Activated T-cell treated with anti-CD3 and anti-CD28 coated beads, Interleukin-2, amount 50 U/mL, for 24 hours (primary cell): ENCODE data around the gene APOO.
"Not testable (repeated sequence)": the region's sequence is repeated elsewhere in the genome, so short reads cannot be mapped to it uniquely, and the experiment has no call there.

Source experiments
- DNase-seq: peaks from one replicate; pipeline ENCODE4 v3.0.0-alpha.2; 2020
- H3K27ac Mint-ChIP-seq: 2 replicates; pipeline ENCODE4 v1.8.0; 2020; ENCODE audit warnings: mild to moderate bottlenecking, mixed read lengths
- H3K27me3 Mint-ChIP-seq: 2 replicates; pipeline ENCODE4 v1.8.0; 2020; ENCODE audit warnings: mixed read lengths
- H3K36me3 Mint-ChIP-seq: 2 replicates; pipeline ENCODE4 v1.8.0; 2020; ENCODE audit warnings: low read depth, mixed read lengths
- H3K4me1 Mint-ChIP-seq: 2 replicates; pipeline ENCODE4 v1.8.0; 2020; ENCODE audit warnings: low read depth, mixed read lengths
- H3K4me3 Mint-ChIP-seq: 2 replicates; pipeline ENCODE4 v1.8.0; 2020; ENCODE audit warnings: mild to moderate bottlenecking, moderate library complexity, mixed read lengths
- H3K9me3 Mint-ChIP-seq: 2 replicates; pipeline ENCODE4 v1.8.0; 2020; ENCODE audit warnings: mixed read lengths

The APOO gene

DNA sequence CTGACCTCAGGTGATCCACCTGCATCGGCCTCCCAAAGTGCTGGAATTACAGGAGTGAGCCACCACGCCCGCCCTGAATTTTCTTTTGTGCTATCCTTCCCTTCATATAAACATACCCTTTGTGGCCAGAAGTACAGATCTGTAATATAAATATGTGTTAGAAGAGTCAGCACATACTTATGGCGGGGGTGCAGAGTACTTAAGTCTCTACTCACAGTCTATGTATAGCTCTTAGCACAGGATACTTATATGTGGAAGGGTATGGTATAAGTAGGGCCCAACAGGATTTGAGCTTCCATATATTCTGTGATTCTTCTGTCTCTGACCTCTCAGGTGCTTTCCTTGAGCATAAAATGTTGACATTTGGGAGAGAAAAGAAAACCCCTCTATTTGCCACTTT is 18.3 kb upstream of the APOO start:
- Mint-ChIP-seq H3K4me3 (no peak overlapping the region), H3K27me3 (peaks cover 17% of the 10 kb centered on the region), H3K9me3 (no peaks in the 10 kb centered on the region), H3K27ac (no peak overlapping the region), H3K36me3 (no peaks in the 10 kb centered on the region), H3K4me1 (peaks cover 2% of the 10 kb centered on the region)
- DNase-seq, result no peak

DNA sequence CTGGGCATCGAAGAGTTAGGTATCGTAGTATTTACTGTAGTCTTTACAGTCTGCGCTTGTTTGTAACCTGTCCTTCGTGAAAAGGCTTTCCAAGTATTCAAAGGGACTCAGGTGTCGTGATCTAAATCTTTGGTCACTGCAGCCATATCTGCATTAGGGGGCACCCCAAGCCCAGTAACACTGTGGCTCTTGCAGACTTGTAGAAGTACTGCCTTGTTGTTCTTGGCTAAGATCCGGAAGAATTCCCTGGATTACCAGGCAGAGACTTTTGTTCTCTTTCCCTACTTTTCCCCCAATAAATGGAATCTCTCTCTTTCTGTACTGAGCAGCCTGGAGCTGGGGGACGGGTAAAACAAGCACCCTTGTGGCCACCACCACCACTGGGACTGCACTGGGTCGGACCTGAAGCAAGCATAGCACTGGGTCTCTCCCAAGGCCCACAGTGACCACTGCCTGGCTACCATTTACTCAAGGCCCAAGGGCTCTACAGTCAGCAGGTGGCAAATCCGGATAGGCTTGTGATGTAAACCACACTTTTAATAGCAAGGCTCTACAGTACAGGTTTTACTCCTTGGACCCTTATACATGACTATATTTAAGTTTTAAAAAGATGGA is 12.1 kb upstream of the APOO start:
- H3K4me1 Mint-ChIP-seq, result no peaks in the 10 kb centered on the region
- H3K27ac Mint-ChIP-seq, result no peak overlapping the region
- H3K36me3 Mint-ChIP-seq, result no peaks in the 10 kb centered on the region
- no peaks in the 10 kb centered on the region for H3K9me3 Mint-ChIP-seq
- no peak overlapping the region for H3K4me3 Mint-ChIP-seq
- peaks cover 19% of the 10 kb centered on the region for H3K27me3 Mint-ChIP-seq
- DNase-seq, result no peak

DNA sequence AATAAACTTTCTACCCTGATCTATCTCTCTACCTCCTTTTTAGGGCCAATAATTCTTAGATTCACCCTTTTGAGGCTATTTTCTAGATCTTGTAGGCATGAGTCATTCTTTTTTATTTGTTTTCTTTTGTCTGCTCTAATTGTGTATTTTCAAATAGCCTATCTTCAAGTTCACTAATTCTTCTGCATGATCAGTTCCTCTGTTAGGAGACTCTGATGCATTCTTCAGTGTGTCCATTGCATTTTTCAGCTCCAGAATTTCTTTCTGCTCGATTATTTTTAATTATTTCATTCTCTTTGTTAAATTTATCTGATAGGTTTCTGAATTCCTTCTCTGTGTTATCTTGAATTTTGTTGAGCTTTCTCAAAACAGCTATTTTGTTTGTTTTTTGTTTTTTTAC is 11.4 kb upstream of the APOO start:
- DNase-seq, result no peak
- no peaks in the 10 kb centered on the region for H3K4me1 Mint-ChIP-seq
- no peaks in the 10 kb centered on the region for H3K36me3 Mint-ChIP-seq
- peaks cover 19% of the 10 kb centered on the region for H3K27me3 Mint-ChIP-seq
- no peak overlapping the region for H3K27ac Mint-ChIP-seq
- H3K9me3 Mint-ChIP-seq, result no peaks in the 10 kb centered on the region
- no peak overlapping the region for H3K4me3 Mint-ChIP-seq

- no peak overlapping the region for H3K27ac Mint-ChIP-seq
- no peaks in the 10 kb centered on the region for H3K9me3 Mint-ChIP-seq
- no peaks in the 10 kb centered on the region for H3K36me3 Mint-ChIP-seq
- H3K27me3 Mint-ChIP-seq, result peaks cover 12% of the 10 kb centered on the region
- H3K4me3 Mint-ChIP-seq, result no peak overlapping the region
- no peak for DNase-seq
- peaks cover 15% of the 10 kb centered on the region for H3K4me1 Mint-ChIP-seq
These were observed 3.5 kb upstream of the APOO start for GRCh38 chrX:23911126-23911835.

GRCh38 chrX:23908219-23909004 is 674 bp upstream of the APOO start:
- H3K9me3 Mint-ChIP-seq, result no peaks in the 10 kb centered on the region
- H3K36me3 Mint-ChIP-seq, result no peaks in the 10 kb centered on the region
- H3K4me3 Mint-ChIP-seq, result peak overlapping the region; percentile 81
- H3K27me3 Mint-ChIP-seq, result peaks cover 12% of the 10 kb centered on the region
- no peak for DNase-seq
- H3K4me1 Mint-ChIP-seq, result peaks cover 20% of the 10 kb centered on the region
- peak overlapping the region; percentile 92 for H3K27ac Mint-ChIP-seq

- Mint-ChIP-seq H3K4me3 (peak overlapping the region; percentile 81), H3K36me3 (no peaks in the 10 kb centered on the region), H3K27ac (peak overlapping the region; percentile 92), H3K4me1 (peaks cover 20% of the 10 kb centered on the region), H3K9me3 (no peaks in the 10 kb centered on the region), H3K27me3 (peaks cover 8% of the 10 kb centered on the region)
- DNase-seq, result no peak
These were observed 634 bp downstream of the APOO start for GRCh38 chrX:23907111-23907497.

DNA sequence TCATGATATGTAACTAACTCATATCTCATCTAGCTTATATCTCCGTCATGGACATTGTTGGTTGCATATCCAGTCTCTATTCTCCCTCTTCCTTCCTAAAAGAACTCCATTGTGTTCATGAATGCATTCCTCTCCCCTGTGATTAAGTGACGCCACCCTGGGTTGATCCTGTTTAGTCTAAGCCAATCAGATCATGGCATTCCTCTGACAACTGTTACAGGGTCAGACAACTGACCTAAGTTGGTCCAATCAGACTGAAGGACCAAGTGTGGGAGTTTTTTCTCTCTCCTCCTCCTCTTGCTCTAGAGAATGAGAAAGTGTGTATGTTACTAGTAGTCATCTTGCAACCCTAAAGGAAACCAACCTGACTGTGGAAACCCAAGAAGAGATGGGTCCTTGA is 3.6 kb downstream of the APOO start:
- H3K9me3 Mint-ChIP-seq, result no peaks in the 10 kb centered on the region
- H3K36me3 Mint-ChIP-seq, result no peaks in the 10 kb centered on the region
- H3K4me3 Mint-ChIP-seq, result no peak overlapping the region
- DNase-seq, result no peak
- H3K27ac Mint-ChIP-seq, result no peak overlapping the region
- H3K4me1 Mint-ChIP-seq, result peaks cover 20% of the 10 kb centered on the region
- peaks cover 13% of the 10 kb centered on the region for H3K27me3 Mint-ChIP-seq

GRCh38 chrX:23902419-23902818 is 5.3 kb downstream of the APOO start:
- H3K27me3 Mint-ChIP-seq, result peaks cover 9% of the 10 kb centered on the region
- peaks cover 9% of the 10 kb centered on the region for H3K4me1 Mint-ChIP-seq
- DNase-seq, result no peak
- H3K9me3 Mint-ChIP-seq, result no peaks in the 10 kb centered on the region
- H3K27ac Mint-ChIP-seq, result no peak overlapping the region
- H3K4me3 Mint-ChIP-seq, result no peak overlapping the region
- H3K36me3 Mint-ChIP-seq, result no peaks in the 10 kb centered on the region

- no peak for DNase-seq
- peaks cover 9% of the 10 kb centered on the region for H3K27me3 Mint-ChIP-seq
These were observed 5.9 kb downstream of the APOO start for GRCh38 chrX:23901805-23902204.

GRCh38 chrX:23901060-23901459 is 6.7 kb downstream of the APOO start:
- DNase-seq, result no peak
- no peak overlapping the region for H3K27ac Mint-ChIP-seq
- no peaks in the 10 kb centered on the region for H3K9me3 Mint-ChIP-seq
- no peak overlapping the region for H3K4me3 Mint-ChIP-seq
- no peaks in the 10 kb centered on the region for H3K36me3 Mint-ChIP-seq
- peaks cover 9% of the 10 kb centered on the region for H3K27me3 Mint-ChIP-seq
- peaks cover 9% of the 10 kb centered on the region for H3K4me1 Mint-ChIP-seq

More at GRCh38 chrX:23901805-23902204, 5.9 kb downstream of the APOO start:
- Mint-ChIP-seq H3K4me3 (no peak overlapping the region), H3K9me3 (no peaks in the 10 kb centered on the region), H3K36me3 (no peaks in the 10 kb centered on the region), H3K27ac (no peak overlapping the region), H3K4me1 (peaks cover 15% of the 10 kb centered on the region)

- Mint-ChIP-seq H3K27ac (no peak overlapping the region), H3K4me3 (no peak overlapping the region), H3K36me3 (no peaks in the 10 kb centered on the region), H3K9me3 (no peaks in the 10 kb centered on the region), H3K27me3 (peaks cover 10% of the 10 kb centered on the region), H3K4me1 (peaks cover 6% of the 10 kb centered on the region)
- DNase-seq, result no peak
These were observed 7.4 kb downstream of the APOO start for GRCh38 chrX:23900220-23900797.

DNA sequence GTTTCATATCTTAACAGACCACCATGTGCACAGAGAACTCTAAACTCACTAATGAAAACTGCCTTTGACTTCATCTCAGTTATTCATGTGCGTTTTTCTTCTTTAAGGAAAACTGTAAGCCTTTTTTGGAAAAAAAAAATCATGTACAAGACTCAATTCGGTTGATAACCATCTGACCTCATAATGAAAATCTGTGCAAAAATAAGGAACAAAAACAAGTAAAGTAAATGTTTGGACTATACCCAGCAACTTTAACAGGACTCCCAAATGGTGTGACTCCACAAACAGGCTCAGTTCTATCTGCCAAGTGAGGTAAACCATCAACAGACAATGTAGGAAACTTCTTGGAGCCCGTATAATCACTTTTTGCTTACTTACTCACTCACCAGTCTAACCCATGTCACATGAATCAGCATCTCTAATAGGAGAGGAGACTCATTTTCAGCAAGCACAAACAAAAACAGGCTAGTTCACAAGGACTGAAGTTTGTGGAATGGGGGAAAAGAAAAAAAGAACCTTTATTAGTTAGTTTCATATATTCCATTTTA is 9.3 kb downstream of the APOO start:
- no peak overlapping the region for H3K4me3 Mint-ChIP-seq
- H3K4me1 Mint-ChIP-seq, result peaks cover 6% of the 10 kb centered on the region
- H3K36me3 Mint-ChIP-seq, result no peaks in the 10 kb centered on the region
- no peaks in the 10 kb centered on the region for H3K9me3 Mint-ChIP-seq
- no peak overlapping the region for H3K27ac Mint-ChIP-seq
- DNase-seq, result no peak
- H3K27me3 Mint-ChIP-seq, result peaks cover 14% of the 10 kb centered on the region

DNA sequence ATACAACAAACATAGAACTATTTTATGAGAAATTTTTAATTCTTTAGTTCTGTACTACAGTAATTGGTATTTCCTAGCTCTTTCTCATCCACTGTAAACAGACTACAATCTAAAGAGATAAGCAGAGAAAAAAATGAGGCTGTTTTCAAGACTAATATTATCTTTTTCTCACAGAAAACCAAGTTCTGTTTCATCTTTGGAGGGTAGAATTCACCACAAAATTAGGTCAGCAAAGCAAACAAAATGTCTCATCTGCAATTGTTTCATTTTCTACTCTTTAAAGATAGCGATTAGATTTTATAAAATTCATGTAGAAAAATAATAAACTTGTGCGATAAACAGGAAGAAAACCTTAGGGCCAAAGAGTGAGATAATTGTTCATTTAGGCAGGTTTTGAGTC is 10.8 kb downstream of the APOO start:
- Mint-ChIP-seq H3K27me3 (peaks cover 14% of the 10 kb centered on the region), H3K4me3 (no peak overlapping the region), H3K27ac (no peak overlapping the region), H3K36me3 (peaks cover 3% of the 10 kb centered on the region), H3K9me3 (no peaks in the 10 kb centered on the region), H3K4me1 (peaks cover 6% of the 10 kb centered on the region)
- DNase-seq, result no peak

GRCh38 chrX:23896539-23896938 is 11.2 kb downstream of the APOO start:
- H3K4me1 Mint-ChIP-seq, DNase-seq, H3K36me3 Mint-ChIP-seq, H3K27ac Mint-ChIP-seq, H3K4me3 Mint-ChIP-seq, H3K9me3 Mint-ChIP-seq: not testable (repeated sequence)
- H3K27me3 Mint-ChIP-seq, result peaks cover 14% of the 10 kb centered on the region
